Nucleus accumbens (tissue), 56 donors: ENCODE measurements around the gene SCYGR2.
A peak's percentile ranks its signal among the peaks of the same experiment; 100 is the strongest.
"Not testable (repeated sequence)": the region's sequence is repeated elsewhere in the genome, so short reads cannot be mapped to it uniquely, and the experiment has no call there.

Experiments used
- DNase-seq, 56 donors: peaks; one replicate each; lab custom pipeline; 2025; lab: John Stamatoyannopoulos, UW

The SCYGR2 gene, protein sequence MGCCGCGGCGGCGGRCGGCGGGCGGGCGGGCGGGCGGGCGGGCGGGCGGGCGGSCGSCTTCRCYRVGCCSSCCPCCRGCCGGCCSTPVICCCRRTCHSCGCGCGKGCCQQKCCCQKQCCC

DNA sequence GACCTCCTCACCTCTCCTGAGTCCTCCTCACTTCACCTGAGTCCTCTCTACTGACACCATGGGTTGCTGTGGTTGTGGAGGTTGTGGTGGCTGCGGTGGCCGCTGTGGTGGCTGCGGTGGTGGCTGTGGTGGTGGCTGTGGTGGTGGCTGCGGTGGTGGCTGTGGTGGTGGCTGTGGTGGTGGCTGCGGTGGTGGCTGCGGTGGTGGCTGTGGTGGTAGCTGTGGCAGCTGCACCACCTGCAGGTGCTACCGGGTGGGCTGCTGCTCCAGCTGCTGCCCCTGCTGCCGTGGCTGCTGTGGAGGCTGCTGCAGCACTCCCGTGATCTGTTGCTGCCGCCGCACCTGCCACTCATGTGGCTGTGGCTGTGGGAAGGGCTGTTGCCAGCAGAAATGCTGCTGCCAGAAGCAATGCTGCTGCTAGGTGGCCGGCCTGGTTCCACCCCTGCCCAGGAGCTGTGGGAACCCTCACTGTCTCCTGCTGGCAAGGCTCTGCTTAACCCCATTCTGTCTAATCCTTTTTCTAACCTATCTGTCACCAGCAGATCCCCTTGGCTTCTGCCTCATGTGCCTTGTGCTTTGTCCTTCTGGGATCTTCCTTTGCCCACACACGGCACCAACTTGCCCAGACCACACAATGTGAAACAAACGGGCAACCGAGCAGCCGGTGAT, at the start of gene SCYGR2:
TSS of gene SCYGR2 (plus strand) at position 59 of the 669 bp plus-strand sequence. CDS start at position 59, 0 bp downstream.
- DNase-seq = not testable (repeated sequence)

DNA sequence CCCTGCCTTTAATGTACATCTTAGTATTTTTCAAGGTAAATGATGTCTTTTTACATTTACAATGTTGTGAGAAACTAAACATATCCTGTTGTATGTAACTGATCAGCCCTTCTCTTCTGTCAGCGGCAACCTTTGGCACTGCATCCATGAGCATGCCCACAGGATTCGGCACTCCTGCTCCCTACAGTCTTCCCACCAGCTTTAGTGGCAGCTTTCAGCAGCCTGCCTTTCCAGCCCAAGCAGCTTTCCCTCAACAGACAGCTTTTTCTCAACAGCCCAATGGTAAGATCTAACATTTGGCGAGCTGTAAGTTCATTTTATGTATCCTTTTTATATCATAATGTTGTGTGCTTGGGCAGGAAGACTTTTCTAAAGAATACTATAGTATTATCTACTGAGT, 46.9 kb upstream of the SCYGR2 start:
- no peak for DNase-seq

DNA sequence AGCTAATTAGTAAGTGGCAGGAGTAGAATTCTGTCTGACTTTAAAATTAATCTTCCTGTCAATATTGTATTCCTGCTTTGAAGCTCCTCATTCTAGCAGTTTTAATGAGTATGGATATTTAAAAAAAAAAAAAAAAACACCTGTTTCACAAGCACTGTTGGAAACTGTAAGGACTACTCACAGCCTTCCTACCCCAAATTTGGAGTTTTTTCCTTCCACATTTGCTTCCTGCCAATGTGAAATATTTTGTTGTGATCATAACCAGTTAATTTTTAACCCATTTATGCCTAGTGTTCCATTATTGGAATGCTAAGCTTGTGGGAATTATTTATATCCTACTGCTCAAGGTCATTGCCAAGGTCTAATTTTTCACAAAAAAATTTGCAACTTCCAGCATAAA, 36.1 kb upstream of the SCYGR2 start:
- DNase-seq = no peak

DNA sequence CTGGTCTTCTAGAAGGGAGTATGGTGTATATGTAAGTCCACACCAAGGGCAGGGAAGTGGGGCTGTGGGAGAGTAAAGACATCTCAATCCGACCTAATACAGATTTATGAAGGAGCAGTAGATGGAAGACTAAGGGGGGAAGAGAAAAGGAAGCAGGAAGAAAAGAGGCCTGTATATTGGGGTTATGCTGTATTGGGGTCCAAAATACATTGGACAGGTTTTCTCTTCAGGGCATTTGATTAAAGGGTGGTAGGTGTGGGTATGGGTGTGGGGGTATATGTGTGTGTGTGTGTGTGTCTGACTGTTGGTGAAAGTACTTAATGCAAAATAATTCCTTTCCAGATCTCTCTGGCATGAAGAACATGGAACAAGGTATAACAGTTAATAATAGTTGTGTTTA, 33.6 kb upstream of the SCYGR2 start:
- no peak for DNase-seq

DNA sequence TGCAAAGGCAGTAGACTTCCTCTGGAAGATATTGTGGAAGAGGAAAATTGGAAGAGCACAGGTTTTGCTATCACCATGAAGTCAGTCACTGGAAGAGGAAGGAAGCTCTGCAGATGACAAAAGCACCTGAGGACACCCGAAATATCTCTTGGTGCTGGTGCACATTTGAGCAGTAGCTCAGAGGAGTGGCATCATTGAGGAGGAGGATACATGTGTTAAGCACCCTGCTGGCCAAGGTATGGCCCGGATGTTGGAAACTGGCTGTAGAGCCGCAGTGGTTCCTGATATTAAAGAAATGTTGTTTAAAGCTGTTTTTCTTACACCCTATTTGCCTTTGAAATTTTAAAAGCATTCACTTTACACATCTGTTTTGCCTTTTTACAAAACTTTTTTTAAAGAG, 32.7 kb upstream of the SCYGR2 start:
- DNase-seq = no peak

DNA sequence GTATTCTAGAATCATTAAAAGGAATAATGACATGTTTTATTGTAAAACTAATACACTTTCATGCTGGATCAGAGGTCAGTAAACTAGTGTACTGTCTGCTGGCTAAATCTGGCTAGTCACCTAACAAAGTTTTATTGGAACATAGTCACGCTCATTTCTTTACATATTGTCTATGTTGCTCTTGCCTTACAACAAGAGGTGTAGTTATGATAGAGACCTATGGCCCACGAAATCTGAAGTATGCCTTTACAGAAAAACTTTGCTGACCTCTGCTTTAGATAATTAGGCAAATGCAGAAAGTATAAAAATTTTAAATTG, 29.9 kb upstream of the SCYGR2 start:
- DNase-seq = no peak

DNA sequence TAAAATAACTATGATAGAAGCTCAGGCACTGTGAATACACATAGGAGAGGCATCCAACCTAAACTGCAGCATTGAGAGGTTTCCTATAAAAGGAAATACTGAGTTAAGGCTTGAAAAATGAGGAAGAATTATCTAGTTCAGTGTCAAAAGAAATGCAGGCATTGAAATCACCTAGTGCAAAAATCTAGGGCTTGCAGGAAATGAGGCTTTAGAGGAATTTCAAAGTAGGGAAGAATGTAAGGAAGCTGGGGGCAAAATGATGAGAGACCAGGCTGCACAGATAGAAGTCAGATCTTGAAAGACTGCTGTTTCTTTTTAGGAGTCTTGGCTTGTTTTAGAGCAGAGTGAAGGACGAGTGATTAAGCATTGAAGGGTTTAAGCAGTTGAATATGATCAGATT, 28.1 kb upstream of the SCYGR2 start:
- DNase-seq = no peak

DNA sequence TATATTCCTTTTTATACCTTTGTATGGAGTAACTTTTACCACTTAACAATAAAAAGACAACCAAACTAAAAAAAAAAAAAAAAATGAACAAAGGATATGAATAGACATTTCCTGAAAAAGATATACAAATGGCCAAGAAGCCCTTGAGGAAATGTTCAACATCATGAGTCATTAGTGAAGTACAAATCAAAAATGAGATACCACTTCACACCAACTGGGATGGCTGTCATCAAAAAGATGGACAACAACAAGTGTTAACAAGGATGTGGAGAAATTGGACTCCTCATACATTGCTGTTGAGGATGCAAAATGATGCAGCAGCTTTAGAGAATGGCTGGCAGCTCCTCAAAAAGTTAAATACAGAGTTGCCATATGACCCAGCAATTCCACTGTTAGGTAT, 22.6 kb upstream of the SCYGR2 start:
- DNase-seq = no peak

DNA sequence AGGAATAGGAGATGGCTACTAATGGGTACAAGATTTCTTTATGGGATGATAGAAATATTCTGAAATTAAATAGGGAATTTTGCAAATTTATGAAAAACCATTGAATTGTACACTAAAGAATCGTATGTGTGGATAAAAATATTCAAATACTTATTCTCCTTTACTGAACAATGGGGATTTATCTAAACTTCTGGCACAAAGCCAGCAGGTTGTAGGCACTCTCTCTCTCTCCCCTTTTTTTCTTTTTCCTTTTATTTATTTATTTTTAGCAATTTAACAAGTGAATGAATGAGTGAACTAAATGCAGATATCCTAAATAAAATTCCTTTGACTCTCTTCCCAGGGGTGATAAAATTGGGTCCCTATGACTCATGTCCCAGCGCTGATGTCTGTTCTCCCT, 21.9 kb upstream of the SCYGR2 start:
- no peak for DNase-seq

DNA sequence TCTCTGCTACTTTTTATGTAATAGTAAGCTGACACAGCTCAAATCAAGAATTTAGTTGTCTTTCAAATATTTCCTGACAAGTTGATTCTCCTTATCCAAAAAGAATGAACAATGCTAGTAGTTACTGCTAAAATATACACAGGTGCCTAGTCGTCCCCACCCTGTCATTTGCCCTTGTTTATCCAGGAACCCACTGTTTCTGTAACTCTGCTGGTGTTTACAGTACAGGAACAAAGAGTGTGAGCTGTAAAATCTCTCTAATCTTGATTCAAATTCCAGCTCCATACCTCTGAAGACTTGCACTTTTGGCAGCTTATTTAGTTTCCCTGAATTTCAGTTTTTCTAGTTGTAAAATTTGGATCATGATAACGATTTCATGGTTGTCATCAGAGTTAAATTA, 21.1 kb upstream of the SCYGR2 start:
- DNase-seq = no peak

DNA sequence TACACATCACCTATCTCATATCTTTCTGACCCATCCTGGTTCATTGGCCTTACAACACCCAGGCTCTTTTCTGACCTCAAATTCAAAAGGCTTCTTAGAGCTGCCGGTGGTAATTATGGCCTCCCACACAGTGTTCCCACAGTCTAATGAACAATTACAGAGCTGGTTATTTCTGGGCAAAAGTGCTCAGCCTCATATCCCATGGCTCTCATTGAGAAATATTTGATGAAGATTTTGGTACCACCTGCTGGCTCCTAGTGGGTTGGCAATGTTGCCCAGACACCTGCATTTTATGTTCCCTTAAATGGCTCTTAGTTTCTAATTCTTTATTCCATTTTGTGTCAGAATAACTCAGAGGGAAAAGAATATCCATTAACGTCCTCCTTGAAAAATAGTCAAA, 20.1 kb upstream of the SCYGR2 start:
- no peak for DNase-seq

DNA sequence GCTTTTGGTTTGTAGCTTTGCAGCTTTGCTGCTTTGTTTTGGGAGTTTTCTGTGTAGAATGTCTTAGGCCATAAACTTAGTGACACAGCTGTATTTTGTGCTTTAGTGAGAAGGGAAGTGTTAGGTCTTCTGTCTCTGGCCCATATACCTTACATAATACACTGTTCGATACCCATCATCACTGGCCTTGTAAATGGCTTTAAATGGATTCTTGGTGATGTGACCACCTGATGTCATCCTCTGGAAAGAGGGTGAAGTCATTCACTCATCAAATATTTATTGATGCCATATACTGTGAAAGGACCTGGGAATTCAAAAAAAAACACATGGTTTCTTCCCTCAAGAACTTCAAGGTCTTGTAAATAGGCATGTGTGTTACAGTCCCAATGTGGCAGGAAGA, 18.9 kb upstream of the SCYGR2 start:
- no peak for DNase-seq

DNA sequence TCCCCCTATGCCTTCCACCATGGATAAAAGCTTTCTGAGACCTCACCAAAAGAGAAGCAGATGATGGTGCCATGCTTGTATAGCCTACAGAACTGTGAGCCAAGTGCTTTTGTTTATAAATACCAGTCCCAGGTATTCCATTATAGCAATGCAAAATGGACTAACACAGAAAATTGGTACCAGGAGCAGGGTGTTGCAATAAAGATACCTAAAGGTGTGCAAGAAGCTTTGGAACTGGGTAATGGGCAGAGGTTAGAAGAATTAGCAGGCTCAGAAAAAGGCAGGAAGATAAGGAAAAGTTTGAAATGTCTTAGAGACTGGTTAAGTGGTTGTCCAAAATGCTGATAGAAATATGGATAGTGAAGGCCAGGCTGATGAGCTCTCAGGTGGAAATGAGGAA, 16.3 kb upstream of the SCYGR2 start:
- no peak for DNase-seq

DNA sequence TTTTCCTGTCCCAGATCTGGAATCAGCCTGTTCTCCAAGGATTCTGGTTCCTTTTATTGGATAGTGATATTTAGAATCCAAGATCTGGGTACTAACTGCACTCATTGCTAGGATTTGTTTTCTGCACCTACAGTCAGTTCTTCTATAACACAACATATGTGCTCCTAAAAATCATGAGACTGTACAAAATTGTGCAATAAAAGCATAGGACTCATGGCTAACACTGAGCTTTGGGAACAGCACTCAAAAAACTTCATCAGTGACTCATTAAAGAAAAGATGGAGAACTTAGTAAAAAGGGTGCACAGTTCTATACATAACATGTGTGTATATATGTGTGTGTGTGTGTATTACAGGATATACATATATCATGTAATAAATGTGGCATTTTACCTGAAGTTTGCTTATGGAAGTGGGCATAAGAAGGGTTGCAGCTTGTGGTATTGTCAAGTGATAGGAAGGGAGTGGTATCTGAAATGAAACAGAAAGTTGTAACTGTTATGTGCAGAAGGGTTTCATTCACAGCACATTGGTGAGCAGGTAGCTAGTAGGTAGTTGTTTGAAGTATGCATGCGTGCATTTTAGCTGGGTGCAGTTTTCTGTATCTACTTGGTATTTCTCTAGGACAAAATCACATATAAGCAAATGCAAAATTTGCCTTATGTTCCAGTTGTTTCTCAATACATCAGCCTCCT, 5.9 kb upstream of the SCYGR2 start:
- DNase-seq = no peak

DNA sequence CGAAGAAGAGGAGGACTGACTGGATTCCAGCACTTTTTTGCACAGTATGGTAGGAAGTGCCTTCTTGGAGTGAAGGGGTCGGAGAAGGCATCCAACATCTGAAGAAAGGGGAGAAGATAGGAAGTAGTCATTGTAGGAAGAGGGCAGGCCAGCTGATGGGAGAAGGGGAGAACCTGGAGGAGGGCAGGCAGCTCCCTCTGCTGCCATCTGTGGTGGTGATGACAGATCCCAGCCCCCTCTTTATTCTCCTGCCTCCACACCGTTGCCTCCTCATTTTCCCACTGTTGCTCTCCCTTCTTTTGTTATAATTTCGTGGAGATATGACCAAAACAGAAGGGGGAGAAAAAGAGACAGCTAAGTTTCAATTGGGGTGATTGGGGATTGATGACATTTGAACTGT, 2.9 kb upstream of the SCYGR2 start:
- no peak for DNase-seq

DNA sequence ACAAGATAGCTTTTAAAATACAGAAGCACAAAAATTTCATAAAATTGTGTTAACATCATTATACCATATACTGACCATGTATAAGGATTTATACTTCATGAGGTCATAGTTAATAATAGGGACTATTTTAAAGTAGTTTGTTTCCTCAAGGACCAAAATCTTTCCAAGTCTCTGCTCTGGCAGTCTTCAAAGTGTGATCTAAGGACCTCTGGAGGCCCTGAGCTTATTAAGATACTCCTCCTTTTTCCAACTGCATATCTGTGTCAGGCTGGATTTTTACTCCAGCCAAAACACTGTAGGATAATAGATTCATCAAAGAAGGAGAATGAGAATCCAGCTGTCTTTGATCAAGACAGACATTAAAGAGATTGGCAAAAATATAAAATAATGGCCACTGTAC, 1.7 kb upstream of the SCYGR2 start:
- DNase-seq = no peak

DNA sequence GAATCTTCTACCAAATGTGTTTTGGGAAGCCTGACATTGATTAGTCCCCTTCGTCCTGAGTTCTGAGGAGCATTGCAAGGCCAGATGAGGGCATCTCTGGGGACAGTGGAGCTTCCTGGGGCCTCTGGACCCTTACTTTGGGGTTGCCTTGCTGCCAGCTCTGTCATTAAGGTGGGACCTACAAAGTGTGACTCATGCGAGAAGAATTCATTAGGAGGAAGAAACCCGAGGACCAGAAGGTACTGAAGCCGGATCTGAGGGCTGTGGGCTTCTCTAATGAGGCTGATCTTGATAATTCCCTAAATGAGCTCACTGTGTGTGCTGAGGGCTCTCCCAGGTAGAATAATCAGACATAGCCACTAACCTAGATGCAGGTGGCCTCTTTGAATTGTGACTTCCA, 695 bp upstream of the SCYGR2 start:
- no peak for DNase-seq

DNA sequence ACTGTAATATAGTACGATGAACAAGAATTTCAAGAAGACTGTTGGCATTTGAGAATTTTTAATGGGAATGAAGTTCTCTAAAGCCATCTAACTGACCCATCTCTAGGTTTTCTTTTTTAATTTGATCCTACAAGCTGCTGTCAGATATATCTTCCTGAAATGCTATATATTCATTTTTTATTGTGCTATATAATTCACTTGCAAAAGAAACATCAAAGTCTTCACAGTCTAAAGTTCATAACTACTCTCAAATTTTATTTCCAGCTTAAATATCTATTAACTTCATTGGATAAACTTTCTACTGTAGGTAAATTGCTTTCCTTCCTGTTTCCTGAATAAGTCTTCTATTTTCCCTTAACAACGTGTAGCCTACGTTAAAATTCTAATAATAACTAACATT, 3.7 kb downstream of the SCYGR2 start:
- DNase-seq = no peak

DNA sequence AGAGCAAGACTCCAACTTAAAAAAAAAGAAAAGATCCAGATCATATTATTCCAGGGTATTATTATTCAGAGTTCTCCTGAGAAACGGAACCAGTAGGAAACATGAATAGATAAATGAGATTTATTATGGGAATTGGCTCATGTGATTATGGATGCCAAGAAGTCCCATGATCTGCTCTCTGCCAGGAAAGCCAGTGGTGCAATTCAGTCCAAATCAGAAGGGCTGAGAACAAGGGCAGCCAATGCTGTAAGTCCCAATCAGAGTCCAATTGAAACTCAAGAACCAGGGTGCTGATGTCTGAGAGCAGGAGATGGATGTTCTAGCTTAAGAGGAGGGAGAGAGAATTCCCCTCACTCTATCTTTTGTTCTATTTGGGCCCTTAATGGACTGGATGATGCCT, 7.8 kb downstream of the SCYGR2 start:
- no peak for DNase-seq

DNA sequence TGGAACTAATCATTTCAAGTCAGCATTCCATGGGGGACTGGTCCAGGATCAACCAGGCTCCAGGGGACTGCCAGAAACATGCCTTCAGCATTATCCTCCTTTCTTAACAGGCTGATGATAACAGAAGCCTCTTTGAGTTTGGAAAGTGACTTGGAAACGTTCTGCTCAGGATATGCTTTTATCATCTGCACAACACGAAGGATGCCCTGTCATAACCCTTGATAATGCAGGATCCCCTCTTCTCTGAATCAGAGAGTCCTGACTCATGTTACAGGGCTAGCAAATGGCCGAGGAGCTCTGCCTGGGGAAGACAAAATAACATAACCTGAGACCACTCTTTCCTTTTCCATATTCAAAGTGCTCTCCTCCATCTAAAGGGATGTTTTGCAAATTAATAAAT, 9.2 kb downstream of the SCYGR2 start:
- DNase-seq = no peak

DNA sequence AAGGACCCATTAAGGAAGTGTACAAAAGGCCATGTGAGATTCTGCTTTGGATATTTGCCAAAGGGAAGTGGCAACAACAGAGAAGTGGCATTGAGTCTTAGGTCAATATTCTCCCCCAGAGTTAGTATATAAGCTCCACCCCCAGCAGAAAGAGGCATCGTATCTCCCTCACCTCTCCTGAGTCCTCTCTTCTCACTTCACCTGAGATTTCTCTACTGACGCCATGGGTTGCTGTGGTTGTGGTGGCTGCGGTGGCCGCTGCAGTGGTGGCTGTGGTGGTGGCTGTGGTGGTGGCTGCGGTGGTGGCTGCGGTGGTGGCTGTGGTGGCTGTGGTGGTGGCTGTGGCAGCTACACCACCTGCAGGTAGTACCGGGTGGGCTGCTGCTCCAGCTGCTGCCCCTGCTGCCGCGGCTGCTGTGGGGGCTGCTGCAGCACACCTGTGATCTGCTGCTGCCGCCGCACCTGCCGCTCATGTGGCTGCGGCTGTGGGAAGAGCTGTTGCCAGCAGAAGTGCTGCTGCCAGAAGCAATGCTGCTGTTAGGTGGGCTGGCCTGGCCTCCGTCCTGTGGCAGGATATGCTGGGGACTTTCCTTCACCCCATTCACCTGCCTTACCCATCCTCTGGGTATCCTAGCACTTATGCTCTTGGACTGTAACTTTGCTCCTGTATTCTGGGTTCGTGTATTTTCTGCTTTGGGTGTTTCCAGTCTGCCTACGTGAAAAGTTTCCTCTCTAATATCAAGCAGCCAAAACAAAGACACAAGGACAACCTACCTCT, 10.1 kb downstream of the SCYGR2 start:
- peak in 1 of 56 donors; percentile 9 for DNase-seq

DNA sequence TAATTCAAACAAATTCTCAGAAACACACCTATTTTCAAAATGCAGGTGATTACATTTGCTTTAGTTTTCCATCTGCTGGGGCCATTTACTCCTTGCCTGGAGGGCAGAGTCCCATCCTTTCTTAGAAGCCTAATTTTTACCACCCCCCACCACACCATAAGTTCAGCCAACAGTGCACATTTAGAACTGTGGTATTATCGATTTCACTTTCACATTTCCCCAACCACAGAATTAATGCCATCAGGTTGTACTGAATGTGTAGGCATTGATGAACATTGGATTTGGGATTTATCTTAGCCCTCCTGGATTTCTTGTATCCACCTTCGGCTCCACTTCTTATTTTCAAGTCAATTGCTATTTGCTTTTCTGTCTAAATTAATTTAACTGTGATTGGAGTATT, 11.4 kb downstream of the SCYGR2 start:
- DNase-seq = no peak
